ENCODE data around the gene TREX2.

GRCh38 chrX:153440556-153441135, 5.2 kb downstream of the TREX2 start:
- TF ChIP-seq POLR2A (IDR thresholded peaks at IDR 0.05), result no peak
- no peak for TF ChIP-seq CTCF (IDR thresholded peaks at IDR 0.05)
